Esophagus muscularis mucosa (tissue), 4 donors: Measurements from ENCODE around the gene NTM. TPM values are rescaled to one million over a fixed set of nuclear protein-coding genes. Genes with fewer than 3 reads are reported as not detected.

ENCODE experiments used
- DNase-seq: peaks from one replicate; pipeline ENCODE4 v3.0.0-alpha.2; 2017; ENCODE audit errors: extremely low spot score
- H3K27ac ChIP-seq, 4 donors: fragments of 200-600 bp; sonication (generic); replicated peaks in 1 of 4; 1 replicate in 3 of 4; 2 replicates in 1 of 4; pipeline ENCODE4 v1.5.1; 2016 to 2019; ENCODE audit warnings: mild to moderate bottlenecking in 1 of 4
- H3K27me3 ChIP-seq, 4 donors: fragments of 200-600 bp; sonication (generic); one replicate each; pipeline versions ENCODE4 v1.5.1 to v1.6.0; 2016 to 2019
- H3K36me3 ChIP-seq, 4 donors: fragments of 200-600 bp; sonication (generic); one replicate each; pipeline ENCODE4 v1.5.1; 2016 to 2019
- H3K4me1 ChIP-seq, 4 donors: fragments of 200-600 bp; sonication (generic); one replicate each; pipeline ENCODE4 v1.5.1; 2016 to 2019
- H3K4me3 ChIP-seq, 4 donors: fragments of 200-600 bp; sonication (generic); 1 replicate in 2 of 4; 2 replicates in 2 of 4; pipeline ENCODE4 v1.5.1; 2016 to 2019; ENCODE audit warnings: mild to moderate bottlenecking in 4 of 4, moderate library complexity in 1 of 4
- H3K9me3 ChIP-seq, 4 donors: fragments of 200-600 bp; sonication (generic); 1 replicate in 3 of 4; 2 replicates in 1 of 4; pipeline ENCODE4 v1.5.1; 2016 to 2019
- EP300 ChIP-seq: sonication (generic); formaldehyde crosslinking; IDR thresholded peaks from one replicate; pipeline ENCODE4 v1.6.1; 2017; ENCODE audit warnings: antibody characterized with exemption
- POLR2A ChIP-seq: fragments of 450-650 bp; IDR thresholded peaks from one replicate; pipeline ENCODE4 v1.6.1; 2017; ENCODE audit warnings: antibody characterized with exemption, moderate library complexity, mild to moderate bottlenecking, low read depth
- POLR2AphosphoS5 ChIP-seq, 2 donors: sonication (generic); formaldehyde crosslinking; IDR thresholded peaks; one replicate each; pipeline ENCODE4 v1.6.1; 2017; ENCODE audit warnings: antibody characterized with exemption in 2 of 2
- WGBS: methylation state at CpG from one replicate; pipeline ENCODE4 v1.1.5; 2018; 5-methylcytosine and 5-hydroxymethylcytosine counted together
- intact Hi-C: fragments of 100-400 bp; cut with DNase I; formaldehyde crosslinking; loops from one replicate; pipeline ENCODE4 v1.15.1; 2023
- total RNA-seq, 4 donors: library from RNA; depleted of rRNA; stranded (reverse); fragments of >200 nt; gene quantifications; one replicate each; pipeline versions ENCODE4 v1.1.0 to v1.2.1, GENCODE V29; 2016
- TF ChIP-seq, protein P1 (sequence below), 3 experiments: fragments of 200-600 bp in 2 of 3; fragments of 450-650 bp in 1 of 3; sonication (generic) in 2 of 3; IDR thresholded peaks; one replicate each; pipeline ENCODE4 v1.5.1; 2017 to 2019; ENCODE audit warnings: antibody characterized with exemption in 3 of 3, mild to moderate bottlenecking in 2 of 3, moderate library complexity in 1 of 3

Gene NTM
- total RNA-seq, 4 donors from 2014 or later = 5.6 to 25.3 (median 8.3) TPM

DNA sequence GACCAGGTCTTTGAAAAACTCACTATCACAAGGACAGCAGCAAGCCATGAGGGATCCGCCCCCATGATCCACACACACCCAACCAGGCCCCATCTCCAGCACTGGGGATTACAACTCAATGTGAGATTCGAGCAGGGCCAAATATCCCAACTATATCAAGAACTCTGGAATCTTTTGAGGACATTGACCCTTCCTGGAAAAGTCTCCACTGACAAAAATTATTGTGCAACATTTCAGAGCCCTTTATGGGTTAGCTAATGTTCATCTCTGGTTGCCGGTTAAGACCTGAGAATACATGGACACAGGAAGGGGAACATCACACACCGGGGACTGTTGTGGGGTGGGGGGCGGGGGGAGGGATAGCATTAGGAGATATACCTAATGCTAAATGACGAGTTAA is 479.1 kb downstream of the NTM start:
- Histone ChIP-seq H3K9me3 (no peaks in the 10 kb centered on the region), H3K4me3 (no peak overlapping the region), H3K36me3 (no peaks in the 10 kb centered on the region), H3K27me3 (peaks cover 0 to 33% (median 0%) of the 10 kb centered on the region in 4 donors), H3K4me1 (no peaks in the 10 kb centered on the region), H3K27ac (no peak overlapping the region)
- intact Hi-C loops = no loop called here
- DNase-seq = no peak
- TF ChIP-seq POLR2AphosphoS5 (IDR thresholded peaks at IDR 0.05) (no peak), EP300 (no peak), POLR2A (no peak)
- TF ChIP-seq, protein P1, sequence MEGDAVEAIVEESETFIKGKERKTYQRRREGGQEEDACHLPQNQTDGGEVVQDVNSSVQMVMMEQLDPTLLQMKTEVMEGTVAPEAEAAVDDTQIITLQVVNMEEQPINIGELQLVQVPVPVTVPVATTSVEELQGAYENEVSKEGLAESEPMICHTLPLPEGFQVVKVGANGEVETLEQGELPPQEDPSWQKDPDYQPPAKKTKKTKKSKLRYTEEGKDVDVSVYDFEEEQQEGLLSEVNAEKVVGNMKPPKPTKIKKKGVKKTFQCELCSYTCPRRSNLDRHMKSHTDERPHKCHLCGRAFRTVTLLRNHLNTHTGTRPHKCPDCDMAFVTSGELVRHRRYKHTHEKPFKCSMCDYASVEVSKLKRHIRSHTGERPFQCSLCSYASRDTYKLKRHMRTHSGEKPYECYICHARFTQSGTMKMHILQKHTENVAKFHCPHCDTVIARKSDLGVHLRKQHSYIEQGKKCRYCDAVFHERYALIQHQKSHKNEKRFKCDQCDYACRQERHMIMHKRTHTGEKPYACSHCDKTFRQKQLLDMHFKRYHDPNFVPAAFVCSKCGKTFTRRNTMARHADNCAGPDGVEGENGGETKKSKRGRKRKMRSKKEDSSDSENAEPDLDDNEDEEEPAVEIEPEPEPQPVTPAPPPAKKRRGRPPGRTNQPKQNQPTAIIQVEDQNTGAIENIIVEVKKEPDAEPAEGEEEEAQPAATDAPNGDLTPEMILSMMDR (IDR thresholded peaks at IDR 0.05) = no peak
- 89% methylated on average over 5 of the region's 6 CpGs for WGBS

DNA sequence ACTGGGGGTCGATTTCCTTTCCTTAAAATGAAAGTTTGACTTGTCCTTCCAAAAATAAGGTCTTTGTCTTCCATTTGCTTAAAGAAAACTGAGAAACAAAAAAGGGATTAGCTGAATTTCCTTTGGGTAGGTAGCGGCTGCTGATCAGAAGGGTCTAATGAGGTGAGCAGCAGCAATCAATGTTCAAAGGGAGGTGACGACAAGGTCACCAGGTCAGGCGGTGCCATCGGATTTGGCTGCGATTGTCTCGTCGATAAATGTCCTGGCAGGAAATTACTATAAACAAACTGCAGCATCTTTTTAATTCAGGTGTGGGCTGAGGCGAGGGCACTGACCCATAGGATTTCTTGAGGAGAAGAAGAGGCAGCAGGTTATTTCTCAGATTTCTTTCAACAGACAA is 480.1 kb downstream of the NTM start:
- TF ChIP-seq, protein P1 (IDR thresholded peaks at IDR 0.05) = no peak
- TF ChIP-seq EP300 (no peak), POLR2A (no peak), POLR2AphosphoS5 (IDR thresholded peaks at IDR 0.05) (no peak)
- H3K27ac ChIP-seq = no peak overlapping the region
- DNase-seq = no peak
- H3K4me3 ChIP-seq = no peak overlapping the region
- peaks cover 0 to 33% (median 0%) of the 10 kb centered on the region in 4 donors for H3K27me3 ChIP-seq
- WGBS = 78% methylated on average over 9 of the region's 9 CpGs
- intact Hi-C loops = no loop called here
- no peaks in the 10 kb centered on the region for H3K4me1 ChIP-seq
- H3K36me3 ChIP-seq = no peaks in the 10 kb centered on the region
- no peaks in the 10 kb centered on the region for H3K9me3 ChIP-seq

DNA sequence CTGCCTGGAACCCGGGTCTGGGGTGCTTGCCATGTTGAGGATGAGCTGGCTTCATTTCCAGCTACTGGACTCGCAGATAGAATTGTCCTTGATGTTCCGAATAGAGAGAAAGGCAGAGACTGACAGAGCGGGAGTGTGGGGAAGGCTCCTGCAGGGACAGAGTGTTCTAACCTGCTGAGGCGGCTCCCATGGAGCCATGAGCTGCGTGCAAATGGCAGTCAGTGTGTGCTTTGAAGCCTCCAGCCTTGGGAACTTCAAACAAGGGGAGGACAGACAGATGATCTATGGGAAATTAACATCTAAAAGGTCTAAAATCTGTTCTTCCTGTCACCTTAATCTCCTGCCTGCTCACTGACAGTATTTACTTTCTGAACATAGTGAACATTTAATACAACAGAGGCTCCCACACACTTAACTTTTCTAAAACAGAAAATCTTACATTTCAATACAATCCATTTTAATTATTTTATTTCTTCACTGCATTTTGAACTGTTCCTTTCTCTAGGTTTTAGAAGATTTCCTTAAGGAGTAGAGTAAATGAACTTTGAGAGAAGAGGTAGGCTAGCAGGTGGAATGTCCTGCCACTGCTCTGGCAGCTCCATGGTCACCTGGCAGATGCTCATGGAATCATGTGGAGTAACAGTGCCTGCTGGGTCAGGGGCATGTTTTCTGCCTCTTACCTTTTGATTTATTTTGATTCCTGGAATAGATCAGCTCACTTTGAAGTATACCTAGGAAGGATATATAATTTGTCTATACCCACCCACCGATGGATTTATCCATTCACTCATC is 481.7 kb downstream of the NTM start:
- no peaks in the 10 kb centered on the region for H3K4me1 ChIP-seq
- WGBS = 48% methylated on average over 6 of the region's 7 CpGs

DNA sequence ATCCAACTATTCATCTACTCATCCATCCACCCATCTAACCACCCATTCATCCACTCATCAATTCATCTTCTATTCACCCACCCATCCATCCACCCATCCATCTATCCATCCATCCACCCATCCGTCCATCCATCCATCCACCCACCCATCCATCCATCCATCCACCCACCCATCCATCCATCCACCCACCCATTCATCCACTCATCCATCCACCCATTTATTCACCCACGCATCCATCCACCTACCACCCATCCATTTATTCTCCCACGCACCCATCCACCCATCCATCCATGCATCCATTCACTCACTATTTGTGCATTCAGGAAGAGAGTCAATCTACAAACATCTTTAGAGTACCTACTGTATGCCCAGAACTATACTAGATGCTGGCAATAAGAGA is 482.3 kb downstream of the NTM start:
- H3K9me3 ChIP-seq = no peaks in the 10 kb centered on the region
- intact Hi-C loops = no loop called here
- H3K4me3 ChIP-seq = no peak overlapping the region
- no peak for TF ChIP-seq POLR2AphosphoS5 (IDR thresholded peaks at IDR 0.05)
- no peak for TF ChIP-seq EP300
- TF ChIP-seq, protein P1 (IDR thresholded peaks at IDR 0.05) = no peak
- no peak for TF ChIP-seq POLR2A
- H3K27ac ChIP-seq = no peak overlapping the region
- H3K27me3 ChIP-seq = peaks cover 0 to 22% (median 0%) of the 10 kb centered on the region in 4 donors
- DNase-seq = no peak
- 94% methylated on average over 3 of the region's 3 CpGs for WGBS
- H3K36me3 ChIP-seq = no peaks in the 10 kb centered on the region
- H3K4me1 ChIP-seq = no peaks in the 10 kb centered on the region

More for the DNA sequence above, 481.7 kb downstream of the NTM start:
- TF ChIP-seq POLR2AphosphoS5 (IDR thresholded peaks at IDR 0.05) = peak in 1 of 2 donors; percentile 5
- no peak for TF ChIP-seq EP300
- TF ChIP-seq POLR2A = no peak
- H3K36me3 ChIP-seq = no peaks in the 10 kb centered on the region
- H3K4me3 ChIP-seq = no peak overlapping the region
- no peak overlapping the region for H3K27ac ChIP-seq
- no peak for DNase-seq
- intact Hi-C loops = no loop called here
- H3K9me3 ChIP-seq = no peaks in the 10 kb centered on the region
- peaks cover 0 to 26% (median 0%) of the 10 kb centered on the region in 4 donors for H3K27me3 ChIP-seq

DNA sequence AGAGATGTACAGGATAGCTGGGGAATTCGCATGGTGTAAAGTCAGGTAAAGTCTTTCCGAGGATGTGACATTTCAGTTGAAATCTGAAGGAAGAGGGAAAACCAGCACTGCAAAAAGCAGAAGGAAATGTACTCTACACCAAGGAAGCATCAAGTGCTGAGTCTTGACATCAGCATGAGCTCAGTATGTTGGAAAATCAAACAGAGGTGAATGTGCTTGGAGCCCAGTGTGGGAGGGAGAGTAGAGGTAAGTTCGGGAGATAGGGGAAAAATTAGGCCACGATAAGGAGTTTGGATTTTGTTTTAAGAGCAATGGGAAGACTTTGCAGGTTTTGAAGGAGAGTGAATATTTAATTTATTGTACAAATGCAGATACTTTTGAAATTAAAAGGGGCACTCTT is 484.0 kb downstream of the NTM start:
- TF ChIP-seq EP300 (no peak), POLR2AphosphoS5 (IDR thresholded peaks at IDR 0.05) (no peak), POLR2A (no peak)
- TF ChIP-seq, protein P1 (IDR thresholded peaks at IDR 0.05) = no peak
- 78% methylated on average over 4 of the region's 4 CpGs for WGBS

More for the DNA sequence above, 484.0 kb downstream of the NTM start:
- H3K4me1 ChIP-seq = no peaks in the 10 kb centered on the region
- peaks cover 0 to 12% (median 0%) of the 10 kb centered on the region in 4 donors for H3K27me3 ChIP-seq
- no peak overlapping the region for H3K4me3 ChIP-seq
- no peaks in the 10 kb centered on the region for H3K36me3 ChIP-seq
- no peak overlapping the region for H3K27ac ChIP-seq
- intact Hi-C loops = no loop called here
- no peaks in the 10 kb centered on the region for H3K9me3 ChIP-seq
- DNase-seq = no peak
